Endodermal cell (in vitro differentiated cells): ENCODE results near the gene POLR2H. TPM values are rescaled to one million over a fixed set of nuclear protein-coding genes. Genes with fewer than 3 reads are reported as not detected.

Source experiments
- DNase-seq: peaks from one replicate; pipeline ENCODE4 v3.0.0-alpha.2; 2017
- H3K27ac ChIP-seq: 2 replicates; pipeline ENCODE4 v1.5.1; 2013; ENCODE audit warnings: mild to moderate bottlenecking, low read depth, low read length, moderate library complexity
- H3K27me3 ChIP-seq: 2 replicates; pipeline ENCODE4 v1.6.1; 2013; ENCODE audit warnings: mild to moderate bottlenecking, low read length, moderate library complexity; ENCODE audit not compliant: insufficient read depth, control insufficient read depth, poor library complexity, severe bottlenecking
- H3K36me3 ChIP-seq: 2 replicates; pipeline ENCODE4 v1.7.0; 2013; ENCODE audit warnings: mild to moderate bottlenecking, low read length, moderate library complexity; ENCODE audit not compliant: control insufficient read depth, insufficient read depth
- H3K4me1 ChIP-seq: one replicate; pipeline ENCODE4 v1.7.0; 2013; ENCODE audit warnings: low read length; ENCODE audit not compliant: control insufficient read depth, insufficient read depth
- H3K4me3 ChIP-seq: 2 replicates; pipeline ENCODE4 v1.5.1; 2013; ENCODE audit warnings: mild to moderate bottlenecking, low read length, moderate library complexity
- H3K9ac ChIP-seq: 2 replicates; pipeline ENCODE4 v1.6.1; 2013; ENCODE audit warnings: mild to moderate bottlenecking, low read length, moderate library complexity; ENCODE audit not compliant: poor library complexity, severe bottlenecking; ENCODE audit errors: extremely low read depth
- H3K9me3 ChIP-seq: 2 replicates; pipeline ENCODE4 v1.6.1; 2013; ENCODE audit warnings: mild to moderate bottlenecking, low read length, moderate library complexity; ENCODE audit not compliant: control insufficient read depth
- H3K27ac Mint-ChIP-seq: 2 replicates; pipeline ENCODE4 v1.8.0; 2020; ENCODE audit warnings: mixed read lengths
- H3K27me3 Mint-ChIP-seq: 2 replicates; pipeline ENCODE4 v1.8.0; 2021; ENCODE audit warnings: mild to moderate bottlenecking, mixed read lengths; ENCODE audit not compliant: insufficient read depth
- H3K36me3 Mint-ChIP-seq: 2 replicates; pipeline ENCODE4 v1.8.0; 2020; ENCODE audit warnings: low read depth, mixed read lengths
- H3K4me1 Mint-ChIP-seq: 2 replicates; pipeline ENCODE4 v1.8.0; 2020; ENCODE audit warnings: mixed read lengths
- H3K4me3 Mint-ChIP-seq: 2 replicates; pipeline ENCODE4 v1.8.0; 2020; ENCODE audit warnings: mild to moderate bottlenecking, moderate library complexity, mixed read lengths
- H3K9me3 Mint-ChIP-seq: 2 replicates; pipeline ENCODE4 v1.8.0; 2020; ENCODE audit warnings: mild to moderate bottlenecking, mixed read lengths
- CTCF ChIP-seq: fragments of 200-600 bp; sonication (generic); conservative IDR thresholded peaks from 2 replicates; pipeline ENCODE4 v1.5.0; 2021; ENCODE audit warnings: antibody characterized with exemption, mild to moderate bottlenecking
- WGBS, 2 experiments: methylation state at CpG; one replicate each; pipeline versions ENCODE4 v1.1.5 to v1.1.7; 2013; ENCODE audit warnings: missing lambda C conversion rate in 2 of 2, mixed read lengths in 1 of 2; ENCODE audit not compliant: insufficient coverage in 1 of 2, insufficient read length in 1 of 2; 5-methylcytosine and 5-hydroxymethylcytosine counted together
- total RNA-seq, 2 donors: library from RNA; stranded (reverse); fragmentation: NEBNext Ultra II Directional in 1 of 2; extraction: Animal tissue kit (Norgen Biotek cat#: 25700) in 1 of 2; gene quantifications; 2 replicates in 1 of 2; 3 replicates in 1 of 2; pipeline ENCODE4 v1.2.1, GENCODE V29; 2021

Gene POLR2H
- total RNA-seq, 2 donors from 2014 or later: 95.9 to 117 TPM

DNA sequence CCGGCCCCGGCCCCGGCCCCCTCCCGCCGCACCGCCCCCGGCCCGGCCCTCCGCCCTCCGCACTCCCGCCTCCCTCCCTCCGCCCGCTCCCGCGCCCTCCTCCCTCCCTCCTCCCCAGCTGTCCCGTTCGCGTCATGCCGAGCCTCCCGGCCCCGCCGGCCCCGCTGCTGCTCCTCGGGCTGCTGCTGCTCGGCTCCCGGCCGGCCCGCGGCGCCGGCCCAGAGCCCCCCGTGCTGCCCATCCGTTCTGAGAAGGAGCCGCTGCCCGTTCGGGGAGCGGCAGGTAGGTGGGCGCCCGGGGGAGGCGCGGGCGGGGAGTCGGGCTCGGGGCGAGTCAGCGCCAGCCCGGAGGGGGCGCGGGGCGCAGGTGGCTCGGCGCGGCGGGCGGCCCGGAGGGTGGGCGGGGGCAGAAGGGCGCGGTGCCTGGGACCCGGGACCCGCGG, 18.7 kb downstream of the POLR2H start:
- H3K27me3 Mint-ChIP-seq: peaks cover 60% of the 10 kb centered on the region
- Histone ChIP-seq H3K27ac (no peak overlapping the region), H3K9ac (no peak overlapping the region), H3K9me3 (no peaks in the 10 kb centered on the region), H3K27me3 (peaks cover 46% of the 10 kb centered on the region), H3K4me1 (peaks cover 6% of the 10 kb centered on the region), H3K36me3 (no peaks in the 10 kb centered on the region), H3K4me3 (no peak overlapping the region)
- no peak for TF ChIP-seq CTCF
- no peaks in the 10 kb centered on the region for H3K9me3 Mint-ChIP-seq
- H3K4me3 Mint-ChIP-seq: peak overlapping the region; percentile 52
- H3K4me1 Mint-ChIP-seq: peaks cover 33% of the 10 kb centered on the region
- peak; percentile 88 for DNase-seq
- WGBS, 2 experiments: 1% methylated on average over 27 to 51 of the region's 62 CpGs
- no peak overlapping the region for H3K27ac Mint-ChIP-seq
- no peaks in the 10 kb centered on the region for H3K36me3 Mint-ChIP-seq

- Histone ChIP-seq H3K4me3 (peak overlapping the region; percentile 64), H3K4me1 (peaks cover 6% of the 10 kb centered on the region), H3K27me3 (peaks cover 46% of the 10 kb centered on the region), H3K36me3 (no peaks in the 10 kb centered on the region), H3K9ac (no peak overlapping the region), H3K27ac (no peak overlapping the region), H3K9me3 (no peaks in the 10 kb centered on the region)
- Mint-ChIP-seq H3K36me3 (no peaks in the 10 kb centered on the region), H3K27me3 (peaks cover 57% of the 10 kb centered on the region), H3K9me3 (no peaks in the 10 kb centered on the region), H3K4me3 (peak overlapping the region; percentile 52), H3K27ac (no peak overlapping the region), H3K4me1 (peaks cover 28% of the 10 kb centered on the region)
- TF ChIP-seq CTCF: no peak
- peak; percentile 64 for DNase-seq
- 0 to 3% methylated on average over 32 to 42 of the region's 42 CpGs for WGBS, 2 experiments
These were observed 19.2 kb downstream of the POLR2H start for GRCh38 chr3:184380627-184381260.

GRCh38 chr3:184381261-184382224, 20.0 kb downstream of the POLR2H start:
- H3K4me3 Mint-ChIP-seq: peak overlapping the region; percentile 52
- H3K27ac Mint-ChIP-seq: no peak overlapping the region
- Histone ChIP-seq H3K9me3 (no peaks in the 10 kb centered on the region), H3K4me1 (peaks cover 6% of the 10 kb centered on the region), H3K9ac (no peak overlapping the region), H3K27ac (no peak overlapping the region), H3K27me3 (peaks cover 46% of the 10 kb centered on the region), H3K36me3 (no peaks in the 10 kb centered on the region), H3K4me3 (peak overlapping the region; percentile 64)
- no peaks in the 10 kb centered on the region for H3K36me3 Mint-ChIP-seq
- 11 to 22% methylated on average over 15 to 55 of the region's 55 CpGs for WGBS, 2 experiments
- peaks cover 56% of the 10 kb centered on the region for H3K27me3 Mint-ChIP-seq
- no peaks in the 10 kb centered on the region for H3K9me3 Mint-ChIP-seq
- DNase-seq: peak; percentile 83
- peaks cover 28% of the 10 kb centered on the region for H3K4me1 Mint-ChIP-seq
- TF ChIP-seq CTCF: no peak
